Endothelial cell of umbilical vein (primary cell): Measurements from ENCODE around the gene ITFG1. TPM values are rescaled to one million over a fixed set of nuclear protein-coding genes. Genes with fewer than 3 reads are reported as not detected.

Experiments
- BruUV-seq: library from RNA; stranded (reverse); fragments of 400-500 nt; replicated peaks from 2 replicates; lab custom pipeline; 2021; lab: Mats Ljungman, UMichigan
- CTCF ChIA-PET: fragments of 300-600, 350-600 bp; sonication (Branson Sonifier 250); formaldehyde crosslinking; loops from one replicate; lab custom pipeline; 2021; ENCODE audit warnings: antibody characterized with exemption, inconsistent platforms; lab: Charles Lee
- POLR2A ChIA-PET: fragments of 300-600, 350-600 bp; sonication (Branson Sonifier 250); formaldehyde crosslinking; loops from one replicate; lab custom pipeline; 2021; ENCODE audit warnings: antibody characterized with exemption, inconsistent platforms; lab: Charles Lee
- DNase-seq: peaks from one replicate; pipeline ENCODE4 v3.0.0-alpha.2; 2011; ENCODE audit warnings: low read depth, low spot score
- FAIRE-seq: peaks from 2 replicates; lab custom pipeline; 2011; peaks lifted over from hg19 to GRCh38; lab: Jason Lieb, UNC
- H2AFZ ChIP-seq: 2 replicates; pipeline ENCODE4 v1.6.0; 2012; ENCODE audit warnings: low read depth, low read length, control low read depth, inconsistent platforms
- H3K27ac ChIP-seq: 2 replicates; pipeline ENCODE4 v1.5.1; 2011; ENCODE audit warnings: low read depth, mild to moderate bottlenecking, control low read depth, low read length, moderate library complexity; ENCODE audit not compliant: insufficient read depth
- H3K27me3 ChIP-seq, 2 experiments: 2 replicates each; pipeline versions ENCODE4 v1.6.0 to v1.6.1; 2011; ENCODE audit warnings: low read length in 2 of 2, mixed read lengths in 1 of 2; ENCODE audit not compliant: control insufficient read depth in 2 of 2, insufficient read depth in 2 of 2
- H3K36me3 ChIP-seq, 2 experiments: 2 replicates in 1 of 2; 3 replicates in 1 of 2; pipeline ENCODE4 v1.5.1; 2011; ENCODE audit warnings: low read length in 2 of 2, mild to moderate bottlenecking in 1 of 2, moderate library complexity in 1 of 2; ENCODE audit not compliant: control insufficient read depth in 2 of 2, insufficient read depth in 2 of 2; ENCODE audit errors: extremely low read depth in 1 of 2
- H3K4me1 ChIP-seq: 3 replicates; pipeline ENCODE4 v1.5.1; 2011; ENCODE audit warnings: mild to moderate bottlenecking, low read length; ENCODE audit not compliant: control insufficient read depth, insufficient read depth; ENCODE audit errors: extremely low read depth
- H3K4me2 ChIP-seq: 2 replicates; pipeline ENCODE4 v1.6.1; 2011; ENCODE audit warnings: low read length, control low read depth, mixed read lengths; ENCODE audit not compliant: insufficient read depth
- H3K4me3 ChIP-seq, 3 experiments: fragments of 200-600 bp in 1 of 3; sonication (generic), shearing (Covaris generic) in 1 of 3; replicated peaks in 1 of 3; 2 replicates each; pipeline ENCODE4 v1.5.1; 2011 to 2016; ENCODE audit warnings: control low read depth in 3 of 3, low read length in 3 of 3, mild to moderate bottlenecking in 2 of 3, inconsistent platforms in 1 of 3, low read depth in 1 of 3, moderate library complexity in 1 of 3; ENCODE audit not compliant: insufficient read depth in 1 of 3
- H3K79me2 ChIP-seq: 2 replicates; pipeline ENCODE4 v1.6.0; 2012; ENCODE audit warnings: low read length, inconsistent platforms; ENCODE audit not compliant: control insufficient read depth, insufficient read depth
- H3K9ac ChIP-seq: replicated peaks from 2 replicates; pipeline ENCODE3; 2011; ENCODE audit warnings: low read length, control low read depth; ENCODE audit not compliant: insufficient read depth; ENCODE audit errors: extremely low read depth
- H3K9me1 ChIP-seq: replicated peaks from 3 replicates; pipeline ENCODE4 v1.6.0; 2011; ENCODE audit warnings: mild to moderate bottlenecking, low read length; ENCODE audit not compliant: control insufficient read depth, insufficient read depth; ENCODE audit errors: extremely low read depth
- H3K9me3 ChIP-seq: replicated peaks from 2 replicates; pipeline ENCODE4 v1.5.1; 2012; ENCODE audit warnings: low read length, inconsistent platforms; ENCODE audit not compliant: control insufficient read depth, insufficient read depth
- H4K20me1 ChIP-seq: replicated peaks from 2 replicates; pipeline ENCODE3; 2011; ENCODE audit warnings: mild to moderate bottlenecking, low read length; ENCODE audit not compliant: control insufficient read depth, insufficient read depth; ENCODE audit errors: extremely low read depth
- EZH2 ChIP-seq: IDR thresholded peaks from 2 replicates; pipeline ENCODE4 v1.6.1; 2012; ENCODE audit warnings: borderline replicate concordance, low read depth, mild to moderate bottlenecking, moderate library complexity, low read length, inconsistent platforms; ENCODE audit not compliant: severe bottlenecking
- FOS ChIP-seq: IDR thresholded peaks from 2 replicates; pipeline ENCODE4 v1.6.1; 2011; ENCODE audit warnings: mild to moderate bottlenecking, low read length, moderate library complexity, borderline replicate concordance; ENCODE audit not compliant: insufficient read depth
- GATA2 ChIP-seq: IDR thresholded peaks from 2 replicates; pipeline ENCODE4 v1.7.0; 2011; ENCODE audit warnings: low read depth, mild to moderate bottlenecking, moderate library complexity, mixed read lengths, low read length; ENCODE audit not compliant: insufficient read length, insufficient read depth
- JUN ChIP-seq: IDR thresholded peaks from 2 replicates; pipeline ENCODE4 v1.6.1; 2011; ENCODE audit warnings: borderline replicate concordance, low read depth; ENCODE audit not compliant: insufficient read length, insufficient read depth
- MYC ChIP-seq: IDR thresholded peaks from one replicate; pipeline ENCODE4 v1.6.1; 2011; ENCODE audit warnings: mild to moderate bottlenecking, low read depth, low read length
- POLR2A ChIP-seq: IDR thresholded peaks from 2 replicates; pipeline ENCODE4 v1.6.1; 2012; ENCODE audit warnings: low read depth, mild to moderate bottlenecking, control low read depth, low read length
- POLR2AphosphoS5 ChIP-seq: IDR thresholded peaks from 2 replicates; pipeline ENCODE4 v1.6.1; 2012; ENCODE audit warnings: low read depth, mild to moderate bottlenecking, control low read depth, low read length, moderate library complexity; ENCODE audit not compliant: insufficient read depth
- dilution Hi-C: fragments of 300-500 bp; cut with MboI; formaldehyde crosslinking; loops from one replicate; pipeline ENCODE4 v1.15.0; 2019; ENCODE audit warnings: low sequenced_read_pairs; ENCODE audit not compliant: extremely low pct_ligation_motif_present
- intact Hi-C: fragments of 100-400 bp; cut with micrococcal nuclease; formaldehyde crosslinking; loops from one replicate; pipeline ENCODE4 v1.10.0; 2022
- polyA plus RNA-seq, 4 experiments: library from polyadenylated mRNA; depleted of rRNA in 3 of 4; stranded (reverse) in 3 of 4; unstranded in 1 of 4; fragments of >200 nt; gene quantifications; 2 replicates each; pipeline versions ENCODE4 v1.2.1 to v1.2.3, GENCODE V29; 2011 to 2012; ENCODE audit warnings: missing spikeins in 1 of 4
- total RNA-seq: library from RNA; stranded (reverse); gene quantifications from 2 replicates; pipeline ENCODE4 v1.2.3, GENCODE V29; 2021
- TF ChIP-seq, protein P1 (sequence below): IDR thresholded peaks from 2 replicates; pipeline ENCODE4 v1.6.1; 2011; ENCODE audit not compliant: insufficient read depth, insufficient read length
- TF ChIP-seq, protein P2 (sequence below), 2 donors: IDR thresholded peaks; 1 replicate in 1 of 2; 2 replicates in 1 of 2; pipeline ENCODE4 v1.5.1; 2011; ENCODE audit warnings: low read length in 2 of 2, mild to moderate bottlenecking in 2 of 2, moderate library complexity in 2 of 2, control low read depth in 1 of 2, inconsistent platforms in 1 of 2, low read depth in 1 of 2; ENCODE audit not compliant: insufficient read depth in 1 of 2; ENCODE audit errors: extremely low read depth in 1 of 2

Gene ITFG1
- total and polyA plus RNA-seq, 2 donors (not counting 3 experiments of a cell fraction or from before 2014, with no cell fraction given): 32.1 to 44.2 TPM

DNA sequence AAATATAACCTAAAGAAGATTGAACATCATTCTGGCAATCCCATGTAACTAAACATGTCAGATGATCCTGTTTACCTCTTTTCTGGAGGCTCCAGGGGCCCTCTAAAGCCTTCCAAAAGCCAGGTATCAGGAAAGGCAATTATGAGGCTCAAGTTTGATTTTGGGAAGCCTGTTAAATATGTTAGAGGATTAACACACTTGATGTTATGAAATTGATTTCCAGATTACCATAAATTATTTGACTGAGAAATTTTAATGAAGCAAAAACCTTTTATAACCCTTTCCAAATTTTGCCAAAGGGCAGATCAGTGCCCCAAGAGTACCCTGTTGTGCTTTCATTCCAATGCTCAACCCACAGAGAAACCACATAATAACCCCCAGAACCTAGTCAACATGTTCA, 29.6 kb upstream of the ITFG1 start:
- Histone ChIP-seq H4K20me1 (peaks cover 2% of the 10 kb centered on the region), H3K79me2 (peaks cover 17% of the 10 kb centered on the region), H3K27ac (no peak overlapping the region), H3K4me1 (no peaks in the 10 kb centered on the region), H3K9ac (no peak overlapping the region), H3K4me2 (no peak overlapping the region), H3K9me1 (no peaks in the 10 kb centered on the region), H2AFZ (no peak overlapping the region), H3K36me3 (no peaks in the 10 kb centered on the region), H3K27me3 (no peaks in the 10 kb centered on the region), H3K4me3 (no peak overlapping the region), H3K9me3 (peaks cover 3% of the 10 kb centered on the region)
- DNase-seq (no peak), FAIRE-seq (no peak)
- ChIA-PET CTCF (no interaction called here), POLR2A (no interaction called here)
- TF ChIP-seq, protein P1, sequence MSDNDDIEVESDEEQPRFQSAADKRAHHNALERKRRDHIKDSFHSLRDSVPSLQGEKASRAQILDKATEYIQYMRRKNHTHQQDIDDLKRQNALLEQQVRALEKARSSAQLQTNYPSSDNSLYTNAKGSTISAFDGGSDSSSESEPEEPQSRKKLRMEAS: no peak
- TF ChIP-seq POLR2A (no peak), MYC (no peak), JUN (no peak), GATA2 (no peak), FOS (no peak), POLR2AphosphoS5 (no peak), EZH2 (no peak)
- TF ChIP-seq, protein P2, sequence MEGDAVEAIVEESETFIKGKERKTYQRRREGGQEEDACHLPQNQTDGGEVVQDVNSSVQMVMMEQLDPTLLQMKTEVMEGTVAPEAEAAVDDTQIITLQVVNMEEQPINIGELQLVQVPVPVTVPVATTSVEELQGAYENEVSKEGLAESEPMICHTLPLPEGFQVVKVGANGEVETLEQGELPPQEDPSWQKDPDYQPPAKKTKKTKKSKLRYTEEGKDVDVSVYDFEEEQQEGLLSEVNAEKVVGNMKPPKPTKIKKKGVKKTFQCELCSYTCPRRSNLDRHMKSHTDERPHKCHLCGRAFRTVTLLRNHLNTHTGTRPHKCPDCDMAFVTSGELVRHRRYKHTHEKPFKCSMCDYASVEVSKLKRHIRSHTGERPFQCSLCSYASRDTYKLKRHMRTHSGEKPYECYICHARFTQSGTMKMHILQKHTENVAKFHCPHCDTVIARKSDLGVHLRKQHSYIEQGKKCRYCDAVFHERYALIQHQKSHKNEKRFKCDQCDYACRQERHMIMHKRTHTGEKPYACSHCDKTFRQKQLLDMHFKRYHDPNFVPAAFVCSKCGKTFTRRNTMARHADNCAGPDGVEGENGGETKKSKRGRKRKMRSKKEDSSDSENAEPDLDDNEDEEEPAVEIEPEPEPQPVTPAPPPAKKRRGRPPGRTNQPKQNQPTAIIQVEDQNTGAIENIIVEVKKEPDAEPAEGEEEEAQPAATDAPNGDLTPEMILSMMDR (IDR thresholded peaks at IDR 0.05; ENCODE audit: extremely low read depth in 1 of 2, insufficient read depth in 1 of 2, low read depth in 1 of 2, low read length in 2 of 2): no peak
- intact Hi-C loops (no loop called here), dilution Hi-C loops (no loop called here)
- no TSS peak for BruUV-seq
